GM18951 (cell line): ENCODE data around the gene APRT.

Source experiments
- POLR2A ChIP-seq: IDR thresholded peaks from 4 replicates; pipeline ENCODE4 v1.6.1; 2011; ENCODE audit warnings: mild to moderate bottlenecking; ENCODE audit not compliant: insufficient read length, insufficient read depth; ENCODE audit errors: extremely low read depth
- in situ Hi-C: fragments of 300-500 bp; cut with MboI; formaldehyde crosslinking; loops from one replicate; pipeline ENCODE4 v1.12.0; 2022; ENCODE audit warnings: low sequenced_read_pairs, mixed read lengths, inconsistent platforms; ENCODE audit not compliant: unreplicated experiment

Gene APRT

DNA sequence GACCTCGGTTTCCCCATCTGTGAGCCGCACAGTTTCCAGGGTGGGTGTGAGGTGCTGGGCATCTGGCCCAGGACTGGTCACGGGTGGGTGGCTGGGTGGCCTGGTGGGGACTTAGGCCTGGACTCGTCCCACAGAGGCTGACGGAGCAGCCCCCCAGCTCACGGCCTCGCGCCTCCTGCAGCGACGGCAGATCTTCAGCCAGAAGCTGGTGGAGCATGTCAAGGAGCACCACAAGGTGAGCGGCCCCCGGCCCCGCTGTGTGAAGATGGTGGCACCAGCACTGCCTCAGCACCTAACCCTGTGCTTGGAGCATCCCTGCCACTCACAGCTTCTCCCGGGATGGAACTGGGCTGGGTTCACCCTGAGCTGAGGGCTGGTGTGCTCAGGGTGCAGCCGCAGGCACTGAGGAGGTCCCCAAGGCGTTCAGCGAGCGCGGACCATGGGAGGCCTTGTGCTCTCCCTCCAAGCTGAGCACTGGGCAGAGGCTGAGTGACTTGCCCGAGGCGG lies 5.8 kb downstream of the APRT start:
- TF ChIP-seq POLR2A = no peak
- in situ Hi-C loops = loop anchor here (25.0 kb wide), 1 partner anchor 406 kb away; the partner anchor contains the start of genes SLC22A31 and ZNF778

DNA sequence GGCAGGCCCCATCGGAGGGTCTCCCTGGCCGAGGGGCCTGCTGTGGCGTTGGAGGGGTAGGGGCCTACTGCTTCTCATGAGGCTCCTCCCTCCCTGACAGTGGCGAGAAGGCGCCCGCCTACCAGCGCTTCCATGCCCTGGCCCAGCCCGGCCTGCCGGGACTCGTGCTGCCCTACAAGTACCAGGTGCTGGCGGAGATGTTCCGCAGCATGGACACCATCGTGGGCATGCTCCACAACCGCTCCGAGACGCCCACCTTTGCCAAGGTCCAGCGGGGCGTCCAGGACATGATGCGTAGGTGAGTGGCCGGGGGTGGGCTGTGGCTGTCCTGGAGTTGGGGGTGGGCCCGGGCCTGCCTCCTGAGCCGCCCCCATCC lies 6.4 kb downstream of the APRT start:
- TF ChIP-seq POLR2A = no peak
- in situ Hi-C loops = loop anchor here (25.0 kb wide), 1 partner anchor 407 kb away; the partner anchor contains the start of genes SLC22A31 and ZNF778

DNA sequence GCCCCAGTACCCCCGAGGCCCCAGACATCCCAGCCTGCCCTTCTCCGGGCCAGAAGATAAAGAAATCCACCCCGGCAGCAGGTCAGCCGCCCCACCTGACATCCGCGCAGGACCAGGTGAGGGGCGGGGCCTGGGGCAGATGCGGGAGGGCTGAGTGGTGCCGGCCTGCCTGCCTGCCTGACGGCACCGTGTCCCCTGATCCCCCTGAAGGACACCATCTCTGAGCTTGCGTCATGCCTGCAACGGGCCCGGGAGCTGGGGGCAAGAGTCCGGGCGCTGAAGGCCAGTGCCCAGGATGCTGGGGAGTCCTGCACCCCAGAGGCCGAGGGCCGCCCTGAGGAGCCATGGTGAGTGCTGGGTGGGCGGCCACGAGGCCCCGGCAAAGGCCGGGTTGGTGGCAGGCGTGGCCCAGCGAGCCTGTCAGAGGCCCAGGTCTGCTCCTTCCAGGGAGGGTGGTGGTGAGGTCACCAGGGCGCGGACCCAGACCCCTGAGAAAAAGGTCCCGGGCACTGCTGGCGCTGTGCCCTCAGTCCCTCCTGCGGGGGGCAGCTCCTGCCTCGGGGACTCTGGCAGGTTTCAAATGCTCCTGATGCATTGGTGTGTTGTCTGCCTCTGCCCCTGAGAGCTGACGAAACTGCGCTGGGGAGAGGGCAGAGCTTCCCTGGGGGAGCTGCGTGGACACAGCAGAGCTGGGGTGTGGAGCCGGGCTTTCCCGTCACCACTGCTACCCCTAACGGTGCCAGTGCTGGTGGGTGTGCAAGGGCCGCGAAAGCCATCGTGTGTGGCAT lies 7.0 kb downstream of the APRT start:
- in situ Hi-C loops = loop anchor here (25.0 kb wide), 1 partner anchor 408 kb away; the partner anchor contains the start of genes SLC22A31 and ZNF778
- TF ChIP-seq POLR2A = no peak

DNA sequence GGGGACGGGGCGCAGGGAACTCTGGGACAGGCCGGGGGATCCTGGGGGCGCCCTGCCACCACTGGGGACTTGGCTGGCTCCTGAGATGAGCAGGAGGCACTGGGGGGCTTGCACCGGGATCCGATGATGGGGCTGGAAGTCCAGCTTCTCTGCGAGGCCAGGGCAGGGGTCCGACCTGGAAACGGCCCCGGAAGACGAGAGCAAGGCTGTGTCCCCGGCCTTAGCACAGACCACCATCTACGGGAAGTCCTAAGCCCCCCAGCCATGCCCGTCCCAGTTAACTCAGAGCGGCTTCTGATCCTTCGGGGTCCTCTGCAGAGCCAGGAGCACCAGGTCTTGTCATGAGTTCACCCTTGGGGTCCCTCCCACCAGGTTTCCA lies 7.6 kb downstream of the APRT start:
- in situ Hi-C loops = loop anchor here (25.0 kb wide), 1 partner anchor 408 kb away; the partner anchor contains the start of genes SLC22A31 and ZNF778
- TF ChIP-seq POLR2A = no peak

DNA sequence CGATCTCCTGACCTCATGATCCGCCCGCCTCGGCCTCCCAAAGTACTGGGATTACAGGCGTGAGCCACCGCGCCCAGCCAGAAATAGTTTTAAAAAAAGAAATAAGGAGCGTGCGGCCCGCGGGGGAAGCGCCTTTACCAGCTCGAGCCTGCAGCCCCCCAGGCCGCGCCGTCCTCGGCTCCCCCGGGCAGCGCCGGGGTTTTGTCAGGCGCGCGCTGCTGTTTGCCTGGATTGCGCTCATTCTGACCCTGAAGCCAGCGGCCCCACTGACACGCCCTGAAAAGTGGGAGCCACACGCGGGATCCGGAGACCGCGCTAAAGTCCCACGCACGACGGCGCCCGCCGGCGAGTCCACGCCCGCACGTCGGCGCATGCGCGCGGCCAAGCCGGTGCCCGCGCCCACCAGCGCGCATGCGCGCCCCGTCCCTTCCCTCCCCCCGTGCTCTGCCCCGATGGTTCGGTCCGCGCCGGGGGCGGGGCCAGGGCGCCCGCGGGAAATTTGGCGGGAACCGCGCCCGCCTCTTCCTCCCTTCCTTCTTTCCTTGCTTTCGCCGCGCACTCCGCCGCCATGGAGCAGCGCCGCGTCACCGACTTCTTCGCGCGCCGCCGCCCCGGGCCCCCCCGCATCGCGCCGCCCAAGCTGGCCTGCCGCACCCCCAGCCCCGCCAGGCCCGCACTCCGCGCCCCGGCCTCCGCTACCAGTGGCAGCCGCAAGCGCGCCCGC lies 8.3 kb downstream of the APRT start, which contains the start of gene CDT1:
TSS of gene CDT1 (plus strand) at position 526 of the 724 bp plus-strand sequence. CDS start at position 569, 43 bp downstream.
- peak; percentile 77 for TF ChIP-seq POLR2A
- in situ Hi-C loops = loop anchor here (25.0 kb wide), 1 partner anchor 409 kb away; the partner anchor contains the start of genes SLC22A31 and ZNF778

DNA sequence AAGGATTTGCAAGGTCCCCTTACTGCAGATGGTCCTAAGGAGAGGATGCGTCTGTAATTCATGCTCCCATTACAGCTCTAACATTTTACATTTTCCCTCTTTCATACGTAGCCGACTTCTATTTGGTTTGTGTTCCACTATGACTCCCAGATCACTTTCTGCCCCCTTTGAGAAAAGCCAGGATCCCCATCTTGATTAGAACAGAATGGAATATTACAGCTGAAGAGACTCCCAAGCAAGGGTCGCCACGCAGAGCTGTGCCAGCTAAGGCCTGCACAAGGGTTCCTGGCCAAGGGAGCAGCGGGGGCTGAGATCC lies 11.5 kb downstream of the APRT start:
- in situ Hi-C loops = loop anchor here (25.0 kb wide), 1 partner anchor 412 kb away; the partner anchor contains the start of genes SLC22A31 and ZNF778
- TF ChIP-seq POLR2A = no peak

DNA sequence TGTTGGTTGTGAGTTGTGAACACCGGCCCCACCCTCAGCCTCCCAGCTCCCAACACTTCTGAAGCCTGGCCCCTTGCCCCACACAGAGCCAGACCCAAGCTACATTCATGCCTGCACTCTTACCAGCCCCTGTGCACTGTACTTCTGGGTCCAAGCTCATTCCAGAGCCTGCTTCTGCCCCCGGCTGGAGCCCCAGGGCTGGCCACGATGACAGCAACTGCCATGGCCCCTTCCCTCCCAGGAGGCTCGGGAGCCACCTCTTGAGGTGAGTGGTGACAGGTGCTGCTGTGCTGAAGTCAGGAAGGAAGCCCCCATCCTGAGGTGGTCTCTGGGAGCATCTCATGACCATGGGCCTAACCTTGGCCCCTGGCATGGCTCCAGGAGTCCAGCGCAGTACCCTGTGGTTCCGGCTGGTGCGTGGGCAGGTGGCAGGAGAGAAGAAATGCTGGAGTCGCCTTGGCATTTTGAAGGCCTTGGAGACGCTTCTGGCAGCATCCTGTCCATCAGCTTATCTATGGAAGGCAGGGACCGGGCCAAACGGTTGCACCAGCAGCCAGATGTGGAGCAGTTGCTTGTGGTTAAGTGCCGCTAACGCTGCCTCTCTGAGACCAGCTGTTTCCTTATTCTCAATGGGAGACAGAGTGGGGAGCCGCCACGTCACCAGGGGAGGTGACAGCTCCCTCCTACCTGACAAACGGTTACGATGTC lies 12.0 kb downstream of the APRT start:
- TF ChIP-seq POLR2A = no peak
- in situ Hi-C loops = loop anchor here (25.0 kb wide), 1 partner anchor 413 kb away; the partner anchor contains the start of genes SLC22A31 and ZNF778

DNA sequence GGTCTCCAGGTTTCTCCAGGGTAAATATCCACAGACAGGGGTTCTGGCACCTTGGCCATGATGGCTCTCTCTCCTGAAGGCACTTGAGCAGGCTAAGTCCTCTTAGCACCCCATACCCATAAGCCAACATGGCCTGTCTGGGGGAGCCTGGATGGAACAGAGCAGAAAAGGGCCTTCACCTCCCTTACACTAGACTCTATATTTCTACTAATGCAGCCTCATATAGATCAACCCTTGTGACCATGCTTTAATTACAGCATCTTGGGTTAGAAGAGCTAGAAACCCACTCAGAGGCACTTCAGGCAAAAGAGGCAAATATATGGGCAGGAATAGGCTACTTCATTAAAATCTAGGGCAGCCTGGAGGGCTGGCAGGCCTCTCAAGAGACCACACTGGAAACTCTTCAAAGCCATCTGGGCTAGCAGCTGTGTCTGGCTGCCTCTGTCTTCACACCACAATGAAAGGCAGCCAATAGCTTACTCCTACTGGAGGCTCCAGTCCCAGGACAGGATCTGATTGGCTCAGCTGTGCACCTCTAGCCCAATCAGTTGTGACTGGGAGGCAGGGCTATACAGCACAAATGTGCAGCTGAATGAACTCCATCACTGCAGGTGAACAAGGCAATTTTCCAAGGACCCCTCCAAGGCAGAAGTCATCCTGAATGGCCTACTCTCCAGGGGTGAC lies 12.8 kb downstream of the APRT start:
- in situ Hi-C loops = no loop called here
- TF ChIP-seq POLR2A = no peak

DNA sequence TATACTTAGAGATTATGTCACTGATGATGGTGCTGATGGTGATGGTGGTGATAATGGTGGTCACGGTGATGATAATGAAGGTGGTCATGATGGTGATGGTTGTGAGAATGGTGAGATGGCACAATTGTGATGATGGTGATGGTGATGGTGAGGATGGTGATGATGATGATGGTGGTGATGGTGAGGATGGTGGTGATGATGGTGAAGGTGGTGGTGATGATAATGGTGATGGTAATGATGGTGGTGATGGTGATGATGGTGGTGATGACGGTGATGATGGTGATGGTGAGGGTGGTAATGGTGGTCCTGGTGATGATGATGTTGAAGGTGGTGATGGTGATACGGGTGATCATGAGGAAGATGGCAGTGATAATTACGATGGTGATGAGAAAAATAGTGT lies 13.7 kb downstream of the APRT start:
- TF ChIP-seq POLR2A = no peak

DNA sequence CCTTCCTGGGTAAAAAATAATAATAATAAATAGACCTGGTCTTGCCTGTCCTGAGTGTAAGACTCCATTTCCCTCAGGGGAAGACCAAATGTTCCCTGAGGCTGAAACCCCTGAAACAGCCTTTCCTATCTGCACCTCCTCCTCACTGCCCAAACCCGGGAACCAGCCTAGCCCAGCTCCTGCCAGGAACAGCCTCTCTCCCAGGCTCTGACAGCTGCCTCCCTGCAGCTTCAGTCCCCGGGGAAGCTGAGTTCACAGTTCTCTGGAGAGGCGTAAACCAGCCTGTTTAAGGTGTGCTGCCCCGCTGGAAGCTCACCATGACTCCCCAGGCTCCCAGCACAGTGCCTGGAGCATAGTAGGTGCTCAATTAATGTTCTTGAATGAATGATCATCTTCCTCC lies 15.4 kb downstream of the APRT start:
- TF ChIP-seq POLR2A = no peak

More for the DNA sequence above, 13.7 kb downstream of the APRT start:
- in situ Hi-C loops = no loop called here

DNA sequence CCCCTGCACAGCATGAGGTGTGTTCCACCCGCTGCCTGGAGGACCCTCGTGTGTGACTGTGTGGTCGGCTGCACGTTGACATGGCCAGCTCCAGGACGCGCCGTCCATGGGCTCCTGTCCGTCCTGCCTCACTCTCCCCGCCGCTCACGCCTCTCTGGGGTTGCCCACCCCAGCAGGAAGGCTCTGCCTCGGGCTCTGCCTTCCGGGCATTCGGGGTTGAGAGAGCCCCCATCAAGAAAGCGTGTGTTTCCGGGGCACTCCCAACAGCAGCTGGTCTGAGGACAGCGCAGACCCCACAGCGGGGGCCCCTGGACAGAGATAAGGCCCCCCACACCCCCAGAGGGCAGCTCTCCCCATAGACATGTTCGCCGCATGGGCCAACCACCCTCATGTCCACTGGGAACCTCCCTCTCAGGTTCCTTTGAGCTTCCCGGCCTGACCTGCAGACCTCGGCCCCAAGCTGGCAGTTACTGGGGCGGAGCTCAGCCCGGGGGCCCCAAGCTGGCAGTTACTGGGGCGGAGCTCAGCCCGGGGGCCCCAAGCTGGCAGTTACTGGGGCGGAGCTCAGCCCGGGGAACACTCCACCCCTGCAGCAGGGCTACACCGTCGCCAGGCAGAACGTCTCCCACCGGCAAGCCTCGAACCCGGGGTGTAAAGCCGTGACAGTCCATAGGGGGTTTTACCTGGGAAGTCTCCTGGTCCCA lies 18.3 kb downstream of the APRT start:
- in situ Hi-C loops = no loop called here
- TF ChIP-seq POLR2A = no peak

More for the DNA sequence above, 15.4 kb downstream of the APRT start:
- in situ Hi-C loops = no loop called here
